Measurements from ENCODE around the gene DIAPH2. TPM values are rescaled to one million over a fixed set of nuclear protein-coding genes. Genes with fewer than 3 reads are reported as not detected.

The DIAPH2 gene
- total RNA-seq, 1 experiment from 2014 or later: 15.9 TPM

DNA sequence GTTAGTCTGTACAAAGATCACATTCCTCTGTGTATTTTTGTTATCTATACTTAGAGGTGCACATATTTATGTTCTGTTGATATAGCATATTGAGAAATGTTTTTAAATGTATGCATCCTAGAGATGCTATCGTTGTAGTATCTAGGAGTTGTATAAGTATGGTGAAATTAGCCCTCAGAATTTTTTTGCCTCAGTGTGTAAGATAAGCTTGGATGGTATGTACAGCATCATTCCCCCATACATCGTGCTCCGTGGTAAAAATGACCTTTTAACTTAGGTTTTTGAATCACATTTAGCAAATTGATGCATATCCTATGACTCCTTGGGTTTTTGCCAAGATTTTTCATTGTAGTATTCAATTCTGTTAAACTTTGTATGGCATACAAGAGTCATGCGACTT, 312.6 kb downstream of the DIAPH2 start (continued):
- TF ChIP-seq ELF4 (CRISPR knock-in tag; IDR thresholded peaks at IDR 0.05; ENCODE audit: low read depth) (no peak), RORB (CRISPR knock-in tag; IDR thresholded peaks at IDR 0.05) (no peak), ZNF232 (CRISPR knock-in tag; IDR thresholded peaks at IDR 0.05) (no peak)
- TF ChIP-seq, protein P1, sequence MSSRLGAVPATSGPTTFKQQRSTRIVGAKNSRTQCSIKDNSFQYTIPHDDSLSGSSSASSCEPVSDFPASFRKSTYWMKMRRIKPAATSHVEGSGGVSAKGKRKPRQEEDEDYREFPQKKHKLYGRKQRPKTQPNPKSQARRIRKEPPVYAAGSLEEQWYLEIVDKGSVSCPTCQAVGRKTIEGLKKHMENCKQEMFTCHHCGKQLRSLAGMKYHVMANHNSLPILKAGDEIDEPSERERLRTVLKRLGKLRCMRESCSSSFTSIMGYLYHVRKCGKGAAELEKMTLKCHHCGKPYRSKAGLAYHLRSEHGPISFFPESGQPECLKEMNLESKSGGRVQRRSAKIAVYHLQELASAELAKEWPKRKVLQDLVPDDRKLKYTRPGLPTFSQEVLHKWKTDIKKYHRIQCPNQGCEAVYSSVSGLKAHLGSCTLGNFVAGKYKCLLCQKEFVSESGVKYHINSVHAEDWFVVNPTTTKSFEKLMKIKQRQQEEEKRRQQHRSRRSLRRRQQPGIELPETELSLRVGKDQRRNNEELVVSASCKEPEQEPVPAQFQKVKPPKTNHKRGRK (CRISPR knock-in tag; IDR thresholded peaks at IDR 0.05; ENCODE audit: borderline replicate concordance): no peak
- TF ChIP-seq, protein P2, sequence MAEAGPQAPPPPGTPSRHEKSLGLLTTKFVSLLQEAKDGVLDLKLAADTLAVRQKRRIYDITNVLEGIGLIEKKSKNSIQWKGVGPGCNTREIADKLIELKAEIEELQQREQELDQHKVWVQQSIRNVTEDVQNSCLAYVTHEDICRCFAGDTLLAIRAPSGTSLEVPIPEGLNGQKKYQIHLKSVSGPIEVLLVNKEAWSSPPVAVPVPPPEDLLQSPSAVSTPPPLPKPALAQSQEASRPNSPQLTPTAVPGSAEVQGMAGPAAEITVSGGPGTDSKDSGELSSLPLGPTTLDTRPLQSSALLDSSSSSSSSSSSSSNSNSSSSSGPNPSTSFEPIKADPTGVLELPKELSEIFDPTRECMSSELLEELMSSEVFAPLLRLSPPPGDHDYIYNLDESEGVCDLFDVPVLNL (CRISPR knock-in tag; IDR thresholded peaks at IDR 0.05; ENCODE audit: borderline replicate concordance, low read depth): no peak

DNA sequence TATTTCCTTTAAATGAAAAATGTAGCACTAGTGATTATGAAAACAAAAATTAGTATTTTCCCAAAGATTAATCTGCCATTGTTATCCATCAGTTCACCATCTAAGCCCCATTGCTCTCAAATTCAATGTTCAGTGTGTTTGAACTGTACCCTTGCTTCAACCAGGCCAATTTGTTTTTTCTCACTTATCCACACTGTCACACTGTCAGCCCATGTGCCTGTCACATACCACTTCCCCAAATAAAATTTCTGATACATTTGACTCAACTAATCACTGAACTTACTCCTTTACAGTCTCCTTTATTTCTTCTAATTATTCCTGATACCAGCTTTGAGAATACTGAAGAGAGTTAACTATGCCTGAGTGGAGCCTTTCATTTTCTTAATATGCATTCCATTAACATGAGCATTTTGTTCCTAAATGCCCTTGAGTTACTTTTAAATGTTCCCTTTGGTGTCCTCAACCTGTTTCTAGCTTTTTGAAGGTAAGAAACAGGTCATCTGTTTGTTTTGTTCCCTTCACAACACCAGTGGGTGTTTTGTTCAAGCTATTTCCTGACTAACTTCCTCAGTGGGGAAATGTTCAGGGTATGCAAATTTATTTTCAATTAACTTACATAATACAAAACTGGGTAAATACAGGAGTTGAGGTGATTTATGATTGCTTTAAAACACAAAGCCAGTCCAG, 316.2 kb downstream of the DIAPH2 start:
- ATAC-seq (no peak), DNase-seq (ENCODE audit: low spot score) (no peak)
- POLR2A ChIA-PET: no interaction called here
- Mint-ChIP-seq H3K36me3 (peaks cover 10% of the 10 kb centered on the region), H3K4me3 (no peak overlapping the region), H3K27ac (no peak overlapping the region), H3K27me3 (ENCODE audit: low read depth) (no peaks in the 10 kb centered on the region), H3K9me3 (peaks cover 11% of the 10 kb centered on the region), H3K4me1 (0 out of 2 replicates have a peak, but pooled peaks cover 3% of the 10 kb centered on the region)
- TF ChIP-seq, protein P3, sequence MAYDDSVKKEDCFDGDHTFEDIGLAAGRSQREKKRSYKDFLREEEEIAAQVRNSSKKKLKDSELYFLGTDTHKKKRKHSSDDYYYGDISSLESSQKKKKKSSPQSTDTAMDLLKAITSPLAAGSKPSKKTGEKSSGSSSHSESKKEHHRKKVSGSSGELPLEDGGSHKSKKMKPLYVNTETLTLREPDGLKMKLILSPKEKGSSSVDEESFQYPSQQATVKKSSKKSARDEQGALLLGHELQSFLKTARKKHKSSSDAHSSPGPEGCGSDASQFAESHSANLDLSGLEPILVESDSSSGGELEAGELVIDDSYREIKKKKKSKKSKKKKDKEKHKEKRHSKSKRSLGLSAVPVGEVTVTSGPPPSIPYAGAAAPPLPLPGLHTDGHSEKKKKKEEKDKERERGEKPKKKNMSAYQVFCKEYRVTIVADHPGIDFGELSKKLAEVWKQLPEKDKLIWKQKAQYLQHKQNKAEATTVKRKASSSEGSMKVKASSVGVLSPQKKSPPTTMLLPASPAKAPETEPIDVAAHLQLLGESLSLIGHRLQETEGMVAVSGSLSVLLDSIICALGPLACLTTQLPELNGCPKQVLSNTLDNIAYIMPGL (CRISPR knock-in tag; IDR thresholded peaks at IDR 0.05): no peak
- TF ChIP-seq ZNF232 (CRISPR knock-in tag; IDR thresholded peaks at IDR 0.05) (no peak), CBFB (CRISPR knock-in tag; IDR thresholded peaks at IDR 0.05; ENCODE audit: low read depth) (no peak), EMX1 (CRISPR knock-in tag; IDR thresholded peaks at IDR 0.05) (no peak)
- TF ChIP-seq, protein P4, sequence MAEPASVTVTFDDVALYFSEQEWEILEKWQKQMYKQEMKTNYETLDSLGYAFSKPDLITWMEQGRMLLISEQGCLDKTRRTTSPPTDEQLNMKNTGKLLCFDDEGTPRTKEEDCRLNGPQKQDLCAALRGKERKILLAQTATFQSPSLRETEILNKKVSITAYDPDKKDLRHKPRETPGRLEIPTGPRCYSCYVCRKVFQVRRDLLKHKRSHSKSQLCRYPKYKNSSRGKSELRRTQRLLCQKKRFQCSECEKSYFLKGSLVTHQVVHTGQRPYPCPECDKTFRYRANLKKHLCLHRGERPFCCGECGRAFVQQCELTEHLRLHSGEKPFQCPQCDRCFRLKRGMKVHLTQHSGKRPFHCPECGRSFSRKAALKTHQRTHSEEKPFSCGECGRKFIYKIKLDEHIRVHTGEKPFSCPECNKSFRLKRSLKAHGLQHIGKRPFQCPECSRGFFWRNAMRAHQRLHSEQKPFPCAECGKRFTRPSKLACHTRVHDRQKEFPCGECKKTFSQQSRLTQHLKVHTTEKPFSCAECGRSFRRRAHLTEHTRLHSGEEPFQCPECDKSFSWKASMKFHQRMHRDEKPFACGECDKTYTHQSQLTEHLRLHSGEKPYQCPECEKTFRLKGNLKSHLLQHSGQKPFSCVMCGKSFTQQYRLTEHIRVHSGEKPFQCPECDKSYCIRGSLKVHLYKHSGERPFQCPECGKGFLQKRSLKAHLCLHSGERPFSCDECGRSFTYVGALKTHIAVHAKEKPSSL (CRISPR knock-in tag; conservative IDR thresholded peaks at IDR 0.05): no peak
- CTCF ChIA-PET: no interaction called here

DNA sequence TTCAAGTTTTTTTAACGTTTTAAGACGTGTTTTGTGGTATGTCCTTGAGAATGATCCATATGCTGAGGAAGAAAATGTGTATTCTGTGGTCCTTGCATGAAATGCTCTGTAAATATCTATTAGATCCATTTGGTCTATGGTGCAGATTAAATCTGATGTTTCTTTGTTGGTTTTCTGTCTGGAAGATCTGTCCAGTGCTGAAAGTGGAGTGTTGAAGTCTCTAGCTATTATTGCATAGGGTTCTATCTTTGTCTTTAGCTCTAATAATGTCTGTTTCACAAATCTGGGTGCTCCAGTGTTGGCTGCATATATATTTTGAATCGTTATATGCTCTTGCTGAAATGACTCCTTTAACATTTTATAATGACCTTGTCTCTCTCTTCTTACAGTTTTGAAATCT, 321.5 kb downstream of the DIAPH2 start:
- TF ChIP-seq ZNF532 (CRISPR knock-in tag; IDR thresholded peaks at IDR 0.05; ENCODE audit: borderline replicate concordance): no peak
- TF ChIP-seq ZNF396 (CRISPR knock-in tag; IDR thresholded peaks at IDR 0.05; ENCODE audit: borderline replicate concordance): no peak
- TF ChIP-seq, protein P5, sequence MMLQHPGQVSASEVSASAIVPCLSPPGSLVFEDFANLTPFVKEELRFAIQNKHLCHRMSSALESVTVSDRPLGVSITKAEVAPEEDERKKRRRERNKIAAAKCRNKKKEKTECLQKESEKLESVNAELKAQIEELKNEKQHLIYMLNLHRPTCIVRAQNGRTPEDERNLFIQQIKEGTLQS (CRISPR knock-in tag; conservative IDR thresholded peaks at IDR 0.05): no peak
- TF ChIP-seq NR3C1 (CRISPR knock-in tag; conservative IDR thresholded peaks at IDR 0.05; ENCODE audit: low read depth): no peak
- TF ChIP-seq, protein P6, sequence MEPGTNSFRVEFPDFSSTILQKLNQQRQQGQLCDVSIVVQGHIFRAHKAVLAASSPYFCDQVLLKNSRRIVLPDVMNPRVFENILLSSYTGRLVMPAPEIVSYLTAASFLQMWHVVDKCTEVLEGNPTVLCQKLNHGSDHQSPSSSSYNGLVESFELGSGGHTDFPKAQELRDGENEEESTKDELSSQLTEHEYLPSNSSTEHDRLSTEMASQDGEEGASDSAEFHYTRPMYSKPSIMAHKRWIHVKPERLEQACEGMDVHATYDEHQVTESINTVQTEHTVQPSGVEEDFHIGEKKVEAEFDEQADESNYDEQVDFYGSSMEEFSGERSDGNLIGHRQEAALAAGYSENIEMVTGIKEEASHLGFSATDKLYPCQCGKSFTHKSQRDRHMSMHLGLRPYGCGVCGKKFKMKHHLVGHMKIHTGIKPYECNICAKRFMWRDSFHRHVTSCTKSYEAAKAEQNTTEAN (CRISPR knock-in tag; IDR thresholded peaks at IDR 0.05): no peak
- no peak for TF ChIP-seq RORB (CRISPR knock-in tag; IDR thresholded peaks at IDR 0.05)
- no peak for TF ChIP-seq ZNF219 (CRISPR knock-in tag; IDR thresholded peaks at IDR 0.05; ENCODE audit: borderline replicate concordance)
- no peak for TF ChIP-seq FOXK1 (CRISPR knock-in tag; IDR thresholded peaks at IDR 0.05)
- no peak for TF ChIP-seq IRF1 (CRISPR knock-in tag; IDR thresholded peaks at IDR 0.05)
- H3K4me1 Mint-ChIP-seq: no peaks in the 10 kb centered on the region
- ATAC-seq (no peak), DNase-seq (ENCODE audit: low spot score) (no peak)
- CTCF ChIA-PET: interaction anchor here (0.6 kb wide), 1 partner anchor 60 kb away, joined by 4 read pairs; no protein-coding TSS in a partner anchor
- H3K27ac Mint-ChIP-seq: no peak overlapping the region
- H3K36me3 Mint-ChIP-seq: no peaks in the 10 kb centered on the region
- no peak overlapping the region for H3K4me3 Mint-ChIP-seq
- no peaks in the 10 kb centered on the region for H3K27me3 Mint-ChIP-seq (ENCODE audit: low read depth)
- POLR2A ChIA-PET: interaction anchor here (0.6 kb wide), 1 partner anchor 307 kb away, joined by 6 read pairs; no protein-coding TSS in a partner anchor
- peaks cover 3% of the 10 kb centered on the region; the same call in 1 of the 2 replicates for H3K9me3 Mint-ChIP-seq
